Measurements from ENCODE around the gene TARBP2.
A peak's percentile ranks its signal among the peaks of the same experiment; 100 is the strongest.

TARBP2 gene

DNA sequence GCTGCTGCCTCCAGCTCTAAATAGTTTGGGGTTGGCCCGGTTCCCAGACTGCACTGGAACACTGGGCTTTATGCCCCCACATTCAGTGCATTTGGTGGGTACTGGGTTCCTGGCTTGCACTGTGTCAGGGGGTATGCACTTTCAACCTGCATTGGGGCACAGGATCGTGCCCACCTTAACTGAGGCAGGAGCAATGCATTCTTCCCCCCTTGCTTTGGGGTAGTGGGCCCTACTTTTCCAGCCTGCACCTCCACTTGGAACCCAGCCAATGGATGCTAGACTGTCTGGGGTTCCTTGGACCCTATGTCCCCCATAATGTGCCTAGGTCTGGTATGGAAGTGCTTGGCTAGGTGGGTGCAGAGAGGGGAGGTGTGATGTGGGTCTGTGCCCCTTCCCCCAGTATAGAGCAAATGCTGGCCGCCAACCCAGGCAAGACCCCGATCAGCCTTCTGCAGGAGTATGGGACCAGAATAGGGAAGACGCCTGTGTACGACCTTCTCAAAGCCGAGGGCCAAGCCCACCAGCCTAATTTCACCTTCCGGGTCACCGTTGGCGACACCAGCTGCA lies 615 bp downstream of the TARBP2 start:
- Histone ChIP-seq H3K4me3 (ENCODE audit: low read depth, low read length) (peak overlapping the region; percentile 89), H3K4me1 (ENCODE audit: control insufficient read depth, insufficient read depth, low read length) (peaks cover 14% of the 10 kb centered on the region)

DNA sequence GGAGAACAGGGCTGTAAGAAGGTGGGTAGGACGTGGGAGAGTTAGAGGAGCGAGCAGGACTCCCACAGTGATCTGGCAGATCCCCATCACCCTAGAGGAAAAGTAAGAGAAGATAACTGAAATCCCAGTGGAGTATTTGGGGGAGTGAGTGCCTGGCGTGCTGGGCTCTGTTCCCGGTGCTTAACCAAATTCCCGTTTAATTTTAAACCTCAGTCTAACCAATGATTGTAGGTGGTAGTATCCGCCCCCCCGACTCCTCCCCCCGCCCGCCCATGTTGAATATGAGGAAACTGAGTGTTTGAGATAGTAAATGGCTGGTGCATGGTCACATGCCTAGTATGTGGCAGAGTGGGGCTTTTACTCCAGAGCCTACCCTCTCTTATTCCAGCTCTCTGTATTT lies 1.2 kb downstream of the TARBP2 start:
- Histone ChIP-seq H3K9ac (ENCODE audit: low read depth, low read length) (no peak overlapping the region), H3K36me3 (ENCODE audit: control insufficient read depth, insufficient read depth, low read length) (peaks cover 29% of the 10 kb centered on the region), H3K27me3 (ENCODE audit: control insufficient read depth, insufficient read depth, low read length) (no peaks in the 10 kb centered on the region), H3K4me1 (ENCODE audit: control insufficient read depth, insufficient read depth, low read length) (peaks cover 14% of the 10 kb centered on the region), H3K9me3 (ENCODE audit: control insufficient read depth, insufficient read depth, low read length) (no peaks in the 10 kb centered on the region), H3K4me3 (ENCODE audit: low read depth, low read length) (no peak overlapping the region)

More for the DNA sequence above, 615 bp downstream of the TARBP2 start:
- peak overlapping the region; percentile 90 for H3K9ac ChIP-seq (ENCODE audit: low read depth, low read length)
- H3K36me3 ChIP-seq (ENCODE audit: control insufficient read depth, insufficient read depth, low read length) = peaks cover 29% of the 10 kb centered on the region
- H3K9me3 ChIP-seq (ENCODE audit: control insufficient read depth, insufficient read depth, low read length) = no peaks in the 10 kb centered on the region
- H3K27me3 ChIP-seq (ENCODE audit: control insufficient read depth, insufficient read depth, low read length) = no peaks in the 10 kb centered on the region

- no peaks in the 10 kb centered on the region for H3K9me3 ChIP-seq (ENCODE audit: control insufficient read depth, insufficient read depth, low read length)
- H3K4me1 ChIP-seq (ENCODE audit: control insufficient read depth, insufficient read depth, low read length) = peaks cover 11% of the 10 kb centered on the region
- no peak overlapping the region for H3K4me3 ChIP-seq (ENCODE audit: low read depth, low read length)
- no peaks in the 10 kb centered on the region for H3K27me3 ChIP-seq (ENCODE audit: control insufficient read depth, insufficient read depth, low read length)
- H3K9ac ChIP-seq (ENCODE audit: low read depth, low read length) = no peak overlapping the region
- H3K36me3 ChIP-seq (ENCODE audit: control insufficient read depth, insufficient read depth, low read length) = peaks cover 29% of the 10 kb centered on the region
Measured at GRCh38 chr12:53502983-53503728, 2.1 kb downstream of the TARBP2 start.

DNA sequence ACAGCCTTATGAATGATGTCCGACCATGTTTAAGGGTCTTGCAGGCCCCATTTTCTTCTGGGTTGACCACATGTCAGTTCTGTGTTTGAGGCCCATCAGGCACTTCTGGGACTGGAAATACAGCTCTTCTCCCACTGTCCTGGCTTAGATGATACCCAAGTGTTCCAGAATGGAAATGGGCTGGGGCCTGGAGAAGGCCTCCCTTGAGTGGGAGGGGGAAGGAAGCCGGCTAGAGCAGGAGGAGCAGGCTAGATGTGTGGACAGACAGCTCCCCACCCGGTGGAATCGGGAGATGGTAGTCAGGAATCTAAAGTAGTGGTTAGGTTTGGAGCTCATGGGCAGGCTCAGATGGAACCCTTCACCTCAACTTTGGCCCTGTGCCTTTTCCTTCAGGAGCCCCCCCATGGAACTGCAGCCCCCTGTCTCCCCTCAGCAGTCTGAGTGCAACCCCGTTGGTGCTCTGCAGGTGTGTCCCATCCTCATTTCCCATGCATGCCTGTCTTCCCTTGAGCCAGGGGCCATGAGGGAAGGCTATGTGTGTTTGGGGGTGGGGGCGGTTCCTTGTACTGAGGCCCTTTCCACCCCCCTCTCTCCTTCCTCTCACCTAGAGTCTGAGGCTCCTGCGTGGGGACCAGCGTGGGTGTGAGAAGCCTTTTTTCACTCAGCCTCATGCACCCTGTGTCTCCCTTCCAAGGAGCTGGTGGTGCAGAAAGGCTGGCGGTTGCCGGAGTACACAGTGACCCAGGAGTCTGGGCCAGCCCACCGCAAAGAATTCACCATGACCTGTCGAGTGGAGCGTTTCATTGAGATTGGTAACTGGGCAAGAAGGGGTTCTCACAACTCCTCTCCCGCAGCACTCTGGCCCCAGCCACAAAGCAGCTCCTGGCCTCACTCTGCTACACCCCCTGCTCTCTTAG lies 3.2 kb downstream of the TARBP2 start:
- Histone ChIP-seq H3K9me3 (ENCODE audit: control insufficient read depth, insufficient read depth, low read length) (no peaks in the 10 kb centered on the region), H3K4me3 (ENCODE audit: low read depth, low read length) (no peak overlapping the region), H3K27me3 (ENCODE audit: control insufficient read depth, insufficient read depth, low read length) (no peaks in the 10 kb centered on the region), H3K36me3 (ENCODE audit: control insufficient read depth, insufficient read depth, low read length) (peaks cover 29% of the 10 kb centered on the region), H3K9ac (ENCODE audit: low read depth, low read length) (no peak overlapping the region), H3K4me1 (ENCODE audit: control insufficient read depth, insufficient read depth, low read length) (peaks cover 7% of the 10 kb centered on the region)

- Histone ChIP-seq H3K36me3 (ENCODE audit: control insufficient read depth, insufficient read depth, low read length) (peaks cover 29% of the 10 kb centered on the region), H3K27me3 (ENCODE audit: control insufficient read depth, insufficient read depth, low read length) (no peaks in the 10 kb centered on the region), H3K9ac (ENCODE audit: low read depth, low read length) (no peak overlapping the region), H3K4me3 (ENCODE audit: low read depth, low read length) (no peak overlapping the region), H3K9me3 (ENCODE audit: control insufficient read depth, insufficient read depth, low read length) (no peaks in the 10 kb centered on the region), H3K4me1 (ENCODE audit: control insufficient read depth, insufficient read depth, low read length) (peaks cover 7% of the 10 kb centered on the region)
Measured at GRCh38 chr12:53505086-53505485, 4.0 kb downstream of the TARBP2 start.

- Histone ChIP-seq H3K9me3 (ENCODE audit: control insufficient read depth, insufficient read depth, low read length) (no peaks in the 10 kb centered on the region), H3K4me1 (ENCODE audit: control insufficient read depth, insufficient read depth, low read length) (peaks cover 5% of the 10 kb centered on the region), H3K4me3 (ENCODE audit: low read depth, low read length) (no peak overlapping the region), H3K36me3 (ENCODE audit: control insufficient read depth, insufficient read depth, low read length) (peaks cover 29% of the 10 kb centered on the region), H3K9ac (ENCODE audit: low read depth, low read length) (no peak overlapping the region), H3K27me3 (ENCODE audit: control insufficient read depth, insufficient read depth, low read length) (no peaks in the 10 kb centered on the region)
Measured at GRCh38 chr12:53505555-53506449, 4.7 kb downstream of the TARBP2 start.

DNA sequence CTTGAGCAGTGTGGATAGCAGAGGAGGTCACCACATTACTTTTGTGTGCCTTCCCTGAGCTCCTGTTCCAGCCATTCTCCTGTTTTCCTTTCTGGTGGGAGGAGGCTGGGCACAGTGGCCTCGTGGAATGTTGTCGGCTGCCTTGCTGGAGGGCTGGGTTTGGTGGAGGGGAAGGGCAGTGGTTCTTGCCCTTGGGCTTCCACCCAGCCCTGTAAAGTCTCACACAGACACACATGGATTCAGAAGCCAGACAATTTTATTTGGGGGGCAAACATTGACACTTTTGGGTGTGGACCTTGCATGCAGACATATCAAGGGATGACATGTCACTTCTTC lies 5.3 kb downstream of the TARBP2 start:
- Histone ChIP-seq H3K4me3 (ENCODE audit: low read depth, low read length) (no peak overlapping the region), H3K36me3 (ENCODE audit: control insufficient read depth, insufficient read depth, low read length) (peaks cover 29% of the 10 kb centered on the region), H3K9me3 (ENCODE audit: control insufficient read depth, insufficient read depth, low read length) (no peaks in the 10 kb centered on the region), H3K27me3 (ENCODE audit: control insufficient read depth, insufficient read depth, low read length) (no peaks in the 10 kb centered on the region), H3K9ac (ENCODE audit: low read depth, low read length) (no peak overlapping the region), H3K4me1 (ENCODE audit: control insufficient read depth, insufficient read depth, low read length) (peaks cover 5% of the 10 kb centered on the region)

- peak within 1 kb of the TSS; percentile 16 for H3K9ac ChIP-seq (ENCODE audit: low read depth, low read length)
- no peaks in the 10 kb centered on the region for H3K9me3 ChIP-seq (ENCODE audit: control insufficient read depth, insufficient read depth, low read length)
- H3K4me3 ChIP-seq (ENCODE audit: low read depth, low read length) = no peak within 1 kb of the TSS
- peaks cover 2% of the 10 kb centered on the region for H3K4me1 ChIP-seq (ENCODE audit: control insufficient read depth, insufficient read depth, low read length)
- no peaks in the 10 kb centered on the region for H3K27me3 ChIP-seq (ENCODE audit: control insufficient read depth, insufficient read depth, low read length)
- H3K36me3 ChIP-seq (ENCODE audit: control insufficient read depth, insufficient read depth, low read length) = peaks cover 29% of the 10 kb centered on the region
Measured at GRCh38 chr12:53506881-53507602, 6.0 kb downstream of the TARBP2 start, which contains the start of gene NPFF. TSS of gene NPFF (minus strand) at chr12:53507484. CDS start at chr12:53507474, 10 bp downstream.

DNA sequence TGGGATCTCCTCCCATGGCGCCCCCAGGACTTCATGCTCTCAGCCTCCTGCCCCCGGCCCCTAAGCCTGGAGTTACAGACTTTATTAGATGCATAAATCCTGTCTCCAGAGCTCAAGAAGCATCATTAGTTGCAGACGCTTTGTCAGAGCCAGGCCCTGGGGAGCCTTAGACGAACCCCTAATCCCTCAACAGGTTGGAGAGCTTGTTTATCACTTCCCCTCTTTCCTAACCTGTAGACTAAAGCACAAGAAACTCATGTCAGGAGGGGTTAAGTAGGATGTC lies 6.5 kb downstream of the TARBP2 start:
- H3K9ac ChIP-seq (ENCODE audit: low read depth, low read length) = peak overlapping the region; percentile 16
- peaks cover 2% of the 10 kb centered on the region for H3K4me1 ChIP-seq (ENCODE audit: control insufficient read depth, insufficient read depth, low read length)
- no peaks in the 10 kb centered on the region for H3K27me3 ChIP-seq (ENCODE audit: control insufficient read depth, insufficient read depth, low read length)
- no peaks in the 10 kb centered on the region for H3K9me3 ChIP-seq (ENCODE audit: control insufficient read depth, insufficient read depth, low read length)
- H3K4me3 ChIP-seq (ENCODE audit: low read depth, low read length) = no peak overlapping the region
- H3K36me3 ChIP-seq (ENCODE audit: control insufficient read depth, insufficient read depth, low read length) = peaks cover 29% of the 10 kb centered on the region

DNA sequence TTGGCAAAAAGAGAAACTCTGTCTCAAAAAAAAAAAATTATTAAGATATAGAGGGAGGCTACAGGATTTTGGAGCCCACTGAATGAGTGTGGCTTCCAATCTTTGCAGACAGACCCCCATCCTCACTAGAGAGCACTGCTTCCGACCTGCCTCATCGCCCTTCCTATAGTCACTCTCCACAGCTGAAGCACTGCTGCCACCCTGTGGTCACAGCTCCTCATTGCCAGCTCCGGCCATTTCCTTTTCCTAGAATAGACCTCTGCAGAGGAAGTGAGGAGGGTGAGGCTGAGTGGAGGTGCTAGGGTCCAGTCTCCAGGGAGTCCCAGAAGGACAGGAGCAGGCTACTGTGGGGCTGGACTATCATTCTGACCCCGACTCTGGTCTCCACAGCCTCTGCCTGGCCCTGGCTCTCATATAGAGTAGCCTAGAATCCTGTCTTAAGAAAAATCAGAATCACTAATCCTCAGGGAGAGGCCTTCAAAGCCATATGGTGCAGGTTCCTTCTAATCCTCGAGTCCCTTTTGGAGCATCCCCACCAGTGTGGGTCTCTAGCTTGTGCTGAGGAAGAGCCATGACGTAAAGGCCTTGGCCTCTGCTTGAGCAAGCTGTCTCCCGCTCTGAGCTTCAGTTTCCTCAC lies 7.6 kb downstream of the TARBP2 start:
- Histone ChIP-seq H3K4me1 (ENCODE audit: control insufficient read depth, insufficient read depth, low read length) (peaks cover 2% of the 10 kb centered on the region), H3K36me3 (ENCODE audit: control insufficient read depth, insufficient read depth, low read length) (peaks cover 24% of the 10 kb centered on the region), H3K4me3 (ENCODE audit: low read depth, low read length) (no peak overlapping the region), H3K9ac (ENCODE audit: low read depth, low read length) (no peak overlapping the region), H3K9me3 (ENCODE audit: control insufficient read depth, insufficient read depth, low read length) (no peaks in the 10 kb centered on the region), H3K27me3 (ENCODE audit: control insufficient read depth, insufficient read depth, low read length) (no peaks in the 10 kb centered on the region)
